ENCODE data around the gene CAB39. TPM values are rescaled to one million over a fixed set of nuclear protein-coding genes. Genes with fewer than 3 reads are reported as not detected.

Gene CAB39
- total and polyA plus RNA-seq, 2 experiments from 2014 or later: 18.7 to 67.5 TPM

DNA sequence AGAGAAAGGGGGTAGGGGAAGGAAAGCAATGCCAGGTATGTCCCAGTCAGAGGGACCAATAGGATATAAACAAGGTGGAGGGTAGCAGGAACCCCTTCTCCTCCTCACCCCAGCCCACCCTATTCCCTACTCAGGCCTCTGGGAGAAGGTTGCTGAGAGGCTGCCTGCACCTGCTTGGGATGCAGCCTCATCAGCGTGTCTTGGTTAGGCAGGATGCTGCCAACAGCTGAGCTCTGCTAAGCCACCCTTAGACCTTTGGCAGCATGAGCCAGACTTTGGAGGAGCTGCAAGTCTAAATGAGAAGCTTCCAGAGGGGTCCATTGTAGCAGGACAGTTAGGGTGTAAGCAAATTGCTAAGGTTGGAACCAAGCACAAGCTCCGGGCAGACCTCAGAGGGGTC is 38.2 kb upstream of the CAB39 start:
- ATAC-seq (no peak), DNase-seq (ENCODE audit: low spot score) (no peak)
- H3K27me3 Mint-ChIP-seq (ENCODE audit: insufficient read depth, low read depth, poor library complexity): no peaks in the 10 kb centered on the region
- H3K9me2 ChIP-seq (ENCODE audit: insufficient read depth): no peaks in the 10 kb centered on the region
- no peaks in the 10 kb centered on the region for H3F3A ChIP-seq (replicated peaks; ENCODE audit: low read depth)
- H3K4me3 ChIP-seq: no peak overlapping the region
- H3K36me3 Mint-ChIP-seq (ENCODE audit: low read depth): no peaks in the 10 kb centered on the region
- H3K4me1 ChIP-seq (ENCODE audit: insufficient read depth): no peaks in the 10 kb centered on the region
- no peaks in the 10 kb centered on the region for H3K27me3 ChIP-seq (ENCODE audit: insufficient read depth)
- H3K79me2 ChIP-seq (replicated peaks; ENCODE audit: insufficient read depth): no peaks in the 10 kb centered on the region
- TF ChIP-seq ZNF462 (CRISPR knock-in tag; IDR thresholded peaks at IDR 0.05): no peak
- H2AFZ ChIP-seq: no peak overlapping the region
- peaks cover 7% of the 10 kb centered on the region; the same call in 1 of the 3 replicates for H3K4me1 Mint-ChIP-seq
- no peak overlapping the region for H3K4me2 ChIP-seq
- no peak overlapping the region for H3K27ac ChIP-seq (ENCODE audit: low read depth)
- H3K4me3 Mint-ChIP-seq: no peak overlapping the region
- no peaks in the 10 kb centered on the region for H3K36me3 ChIP-seq (ENCODE audit: insufficient read depth)
- H4K20me1 ChIP-seq (replicated peaks; ENCODE audit: insufficient read depth): no peaks in the 10 kb centered on the region
- peaks cover 10% of the 10 kb centered on the region for H3K9me3 Mint-ChIP-seq
- no peak overlapping the region for H3K27ac Mint-ChIP-seq

- Mint-ChIP-seq H3K27ac (no peak overlapping the region), H3K36me3 (ENCODE audit: low read depth) (no peaks in the 10 kb centered on the region)
- ATAC-seq: no peak
- TF ChIP-seq CREB1 (CRISPR knock-in tag; IDR thresholded peaks at IDR 0.05; ENCODE audit: low read depth): no peak
- TF ChIP-seq CTCF (conservative IDR thresholded peaks at IDR 0.05; ENCODE audit: low read depth in 2 of 2): no peak
- no peak for TF ChIP-seq ZNF114 (CRISPR knock-in tag; IDR thresholded peaks at IDR 0.05)
- no peak for TF ChIP-seq POLR2AphosphoS5 (IDR thresholded peaks at IDR 0.05; ENCODE audit: low read depth)
Observed at GRCh38 chr2:230674966-230675672, 37.5 kb upstream of the CAB39 start.

More at GRCh38 chr2:230674966-230675672, 37.5 kb upstream of the CAB39 start:
- H3K4me1 Mint-ChIP-seq: peaks cover 7% of the 10 kb centered on the region; the same call in 1 of the 3 replicates
- Histone ChIP-seq H3K27ac (ENCODE audit: low read depth) (no peak overlapping the region), H3K36me3 (ENCODE audit: insufficient read depth) (no peaks in the 10 kb centered on the region), H3K4me1 (ENCODE audit: insufficient read depth) (no peaks in the 10 kb centered on the region), H2AFZ (no peak overlapping the region), H3K27me3 (ENCODE audit: insufficient read depth) (no peaks in the 10 kb centered on the region), H3K4me2 (no peak overlapping the region), H4K20me1 (replicated peaks; ENCODE audit: insufficient read depth) (no peaks in the 10 kb centered on the region), H3K4me3 (no peak overlapping the region), H3F3A (replicated peaks; ENCODE audit: low read depth) (no peaks in the 10 kb centered on the region), H3K79me2 (replicated peaks; ENCODE audit: insufficient read depth) (no peaks in the 10 kb centered on the region), H3K9me2 (ENCODE audit: insufficient read depth) (no peaks in the 10 kb centered on the region)
- H3K4me3 Mint-ChIP-seq: no peak overlapping the region
- no peak for DNase-seq (ENCODE audit: low spot score)
- peaks cover 10% of the 10 kb centered on the region for H3K9me3 Mint-ChIP-seq
- H3K27me3 Mint-ChIP-seq (ENCODE audit: insufficient read depth, low read depth, poor library complexity): no peaks in the 10 kb centered on the region
